HEK293 (cell line): Measurements from ENCODE around the gene KCNQ4.

Experiments used
- CTCF ChIA-PET: fragments of 350-600 bp; formaldehyde crosslinking; extraction: SDS; loops from one replicate; lab custom pipeline; 2021; ENCODE audit warnings: antibody characterized with exemption; lab: Yijun Ruan, JAX
- POLR2A ChIA-PET: fragments of 300-600 bp; formaldehyde crosslinking; extraction: SDS; loops from one replicate; lab custom pipeline; 2020; ENCODE audit warnings: antibody characterized with exemption, inconsistent platforms; lab: Yijun Ruan, JAX
- H3K27ac ChIP-seq: fragments of 200-500 bp; sonication (Bioruptor generic); 2 replicates; pipeline ENCODE4 v1.5.1; 2014; ENCODE audit warnings: low read depth, low read length, control low read depth, inconsistent platforms; ENCODE audit errors: extremely low read depth
- H3K36me3 ChIP-seq, 2 experiments: fragments of 200-500 bp in 1 of 2; sonication (Bioruptor generic) in 1 of 2; 1 replicate in 1 of 2; 2 replicates in 1 of 2; pipeline ENCODE4 v1.5.1; 2014 to 2017; ENCODE audit warnings: inconsistent platforms in 2 of 2, low read length in 2 of 2; ENCODE audit not compliant: control insufficient read depth in 2 of 2, insufficient read depth in 1 of 2
- H3K4me1 ChIP-seq: fragments of 200-500 bp; sonication (Bioruptor generic); 2 replicates; pipeline ENCODE4 v1.5.1; 2014; ENCODE audit warnings: mild to moderate bottlenecking, low read length, inconsistent platforms; ENCODE audit not compliant: control insufficient read depth, insufficient read depth
- H3K4me3 ChIP-seq: 2 replicates; pipeline ENCODE4 v1.5.1; 2011; ENCODE audit warnings: low read depth, mild to moderate bottlenecking, control low read depth, low read length, moderate library complexity
- H3K9me3 ChIP-seq: fragments of 200-500 bp; sonication (Bioruptor generic); 2 replicates; pipeline ENCODE4 v1.5.1; 2014; ENCODE audit warnings: low read depth, low read length, inconsistent platforms; ENCODE audit not compliant: control insufficient read depth, insufficient read depth
- GLI4 ChIP-seq: fragments of 450-650 bp; formaldehyde crosslinking; IDR thresholded peaks from 2 replicates; pipeline ENCODE4 v1.5.1; 2016; ENCODE audit warnings: missing biosample characterization, missing genetic modification characterization
- KLF16 ChIP-seq: fragments of 450-650 bp; formaldehyde crosslinking; IDR thresholded peaks from 2 replicates; pipeline ENCODE4 v1.5.1; 2017; ENCODE audit warnings: missing biosample characterization, missing genetic modification characterization
- KLF9 ChIP-seq: fragments of 450-650 bp; formaldehyde crosslinking; IDR thresholded peaks from 2 replicates; pipeline ENCODE4 v1.5.1; 2016; ENCODE audit warnings: missing biosample characterization, missing genetic modification characterization, low read depth
- MZF1 ChIP-seq: fragments of 450-650 bp; formaldehyde crosslinking; IDR thresholded peaks from 2 replicates; pipeline ENCODE4 v1.5.1; 2017; ENCODE audit warnings: missing biosample characterization, missing genetic modification characterization, borderline replicate concordance
- OVOL3 ChIP-seq: fragments of 450-650 bp; formaldehyde crosslinking; IDR thresholded peaks from 2 replicates; pipeline ENCODE4 v1.5.1; 2016; ENCODE audit warnings: missing biosample characterization, missing genetic modification characterization
- SCRT1 ChIP-seq: fragments of 450-650 bp; formaldehyde crosslinking; IDR thresholded peaks from 2 replicates; pipeline ENCODE4 v1.5.1; 2016; ENCODE audit warnings: missing biosample characterization, missing genetic modification characterization, borderline replicate concordance
- SCRT2 ChIP-seq: fragments of 450-650 bp; formaldehyde crosslinking; IDR thresholded peaks from 2 replicates; pipeline ENCODE4 v1.5.1; 2016; ENCODE audit warnings: missing biosample characterization, missing genetic modification characterization
- SP7 ChIP-seq: fragments of 450-650 bp; formaldehyde crosslinking; IDR thresholded peaks from 2 replicates; pipeline ENCODE4 v1.5.1; 2016; ENCODE audit warnings: missing biosample characterization, missing genetic modification characterization
- ZFP3 ChIP-seq: fragments of 450-650 bp; formaldehyde crosslinking; IDR thresholded peaks from 2 replicates; pipeline ENCODE4 v1.5.1; 2016; ENCODE audit warnings: low read depth, missing biosample characterization, missing genetic modification characterization
- ZFP37 ChIP-seq: fragments of 450-650 bp; formaldehyde crosslinking; IDR thresholded peaks from 2 replicates; pipeline ENCODE4 v1.5.1; 2016; ENCODE audit warnings: missing biosample characterization, missing genetic modification characterization
- ZIC2 ChIP-seq: fragments of 450-650 bp; formaldehyde crosslinking; IDR thresholded peaks from 2 replicates; pipeline ENCODE4 v1.5.1; 2016; ENCODE audit warnings: missing biosample characterization, missing genetic modification characterization
- ZNF155 ChIP-seq: fragments of 450-650 bp; formaldehyde crosslinking; IDR thresholded peaks from 2 replicates; pipeline ENCODE4 v1.5.1; 2016; ENCODE audit warnings: missing biosample characterization, missing genetic modification characterization
- ZNF350 ChIP-seq: fragments of 450-650 bp; formaldehyde crosslinking; IDR thresholded peaks from 2 replicates; pipeline ENCODE4 v1.5.0; 2017; ENCODE audit warnings: missing biosample characterization, mild to moderate bottlenecking, missing genetic modification characterization
- ZNF391 ChIP-seq: fragments of 450-650 bp; formaldehyde crosslinking; IDR thresholded peaks from 2 replicates; pipeline ENCODE4 v1.5.1; 2016; ENCODE audit warnings: low read depth, missing biosample characterization, missing genetic modification characterization, borderline replicate concordance
- ZNF529 ChIP-seq: fragments of 450-650 bp; formaldehyde crosslinking; IDR thresholded peaks from 2 replicates; pipeline ENCODE4 v1.5.1; 2017; ENCODE audit warnings: missing genetic modification characterization, missing biosample characterization; ENCODE audit not compliant: insufficient replicate concordance
- ZNF626 ChIP-seq: fragments of 450-650 bp; sonication (Bioruptor Pico); formaldehyde crosslinking; IDR thresholded peaks from 2 replicates; pipeline ENCODE4 v1.5.1; 2018; ENCODE audit warnings: missing biosample characterization, missing genetic modification characterization, inconsistent platforms
- ZNF747 ChIP-seq: fragments of 450-650 bp; formaldehyde crosslinking; IDR thresholded peaks from 2 replicates; pipeline ENCODE4 v1.5.1; 2016; ENCODE audit warnings: missing biosample characterization, missing genetic modification characterization
- ZNF76 ChIP-seq: fragments of 450-650 bp; formaldehyde crosslinking; IDR thresholded peaks from 2 replicates; pipeline ENCODE4; 2016; ENCODE audit warnings: low read depth, missing biosample characterization, missing genetic modification characterization, borderline replicate concordance
- ZNF776 ChIP-seq: fragments of 450-650 bp; formaldehyde crosslinking; IDR thresholded peaks from 2 replicates; pipeline ENCODE4 v1.5.0; 2017; ENCODE audit warnings: missing biosample characterization, missing genetic modification characterization, borderline replicate concordance
- ZNF792 ChIP-seq: fragments of 450-650 bp; formaldehyde crosslinking; IDR thresholded peaks from 2 replicates; pipeline ENCODE4 v1.5.1; 2016; ENCODE audit warnings: missing biosample characterization, missing genetic modification characterization
- TF ChIP-seq, protein P1 (sequence below): fragments of 450-650 bp; formaldehyde crosslinking; IDR thresholded peaks from 2 replicates; pipeline ENCODE4 v1.5.0; 2017; ENCODE audit warnings: missing biosample characterization, missing genetic modification characterization, borderline replicate concordance
- TF ChIP-seq, protein P2 (sequence below): fragments of 450-650 bp; formaldehyde crosslinking; IDR thresholded peaks from 2 replicates; pipeline ENCODE4 v1.5.1; 2017; ENCODE audit warnings: missing biosample characterization, missing genetic modification characterization
- TF ChIP-seq, protein P3 (sequence below): IDR thresholded peaks from 2 replicates; pipeline ENCODE4 v1.6.1; 2011; ENCODE audit warnings: mild to moderate bottlenecking, low read depth, low read length, borderline replicate concordance
- TF ChIP-seq, protein P4 (sequence below): fragments of 450-650 bp; formaldehyde crosslinking; IDR thresholded peaks from 2 replicates; pipeline ENCODE4 v1.5.1; 2016; ENCODE audit warnings: missing biosample characterization, missing genetic modification characterization

Gene KCNQ4

DNA sequence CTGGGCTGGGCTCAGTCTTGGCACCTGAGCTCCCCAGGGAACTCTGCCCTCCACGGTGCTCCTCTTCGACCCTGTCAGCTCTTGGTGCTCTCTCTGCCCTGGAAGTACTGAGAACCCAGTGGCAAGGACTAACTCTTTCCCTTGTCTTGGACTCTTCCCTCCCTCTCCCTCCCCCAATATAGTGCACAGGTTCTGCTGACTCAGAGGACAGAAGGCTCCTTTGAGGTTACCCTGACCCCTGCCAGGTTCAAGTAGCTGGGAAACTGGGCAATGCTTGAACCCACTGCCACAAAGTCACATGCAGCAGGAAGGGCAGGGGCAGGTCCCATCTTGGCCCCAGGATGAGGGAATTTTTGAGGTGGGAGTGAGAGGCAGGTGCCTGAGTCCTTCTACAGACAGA lies 20.3 kb downstream of the KCNQ4 start:
- POLR2A ChIA-PET, result no interaction called here
- H3K9me3 ChIP-seq, result no peaks in the 10 kb centered on the region

DNA sequence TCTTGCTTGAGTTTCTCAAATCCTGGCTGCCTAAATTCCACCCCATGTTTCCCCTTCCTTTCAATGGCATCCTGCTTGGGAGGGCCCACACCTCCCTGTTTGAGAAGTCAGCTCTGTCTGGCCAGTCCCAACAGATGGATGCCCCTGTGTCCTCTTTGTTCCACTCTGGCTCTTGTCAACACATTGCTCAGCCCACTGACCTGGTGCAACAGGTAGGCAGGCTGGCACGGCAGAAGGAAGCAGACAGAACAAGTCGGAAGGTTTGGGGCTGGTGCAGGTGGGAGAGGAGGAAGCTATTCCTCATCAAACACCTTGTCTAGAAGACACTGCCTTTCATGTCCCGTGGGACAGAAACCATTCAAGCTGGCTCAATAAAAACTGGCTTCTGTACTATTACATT lies 22.7 kb downstream of the KCNQ4 start:
- Histone ChIP-seq H3K36me3 (no peaks in the 10 kb centered on the region), H3K9me3 (no peaks in the 10 kb centered on the region), H3K4me1 (no peaks in the 10 kb centered on the region), H3K4me3 (no peak overlapping the region), H3K27ac (no peak overlapping the region)
- CTCF ChIA-PET, result no interaction called here
- POLR2A ChIA-PET, result no interaction called here
- TF ChIP-seq SCRT2 (peak; percentile 95), SCRT1 (tag by site-specific recombination) (peak; percentile 85)
- TF ChIP-seq, protein P1, sequence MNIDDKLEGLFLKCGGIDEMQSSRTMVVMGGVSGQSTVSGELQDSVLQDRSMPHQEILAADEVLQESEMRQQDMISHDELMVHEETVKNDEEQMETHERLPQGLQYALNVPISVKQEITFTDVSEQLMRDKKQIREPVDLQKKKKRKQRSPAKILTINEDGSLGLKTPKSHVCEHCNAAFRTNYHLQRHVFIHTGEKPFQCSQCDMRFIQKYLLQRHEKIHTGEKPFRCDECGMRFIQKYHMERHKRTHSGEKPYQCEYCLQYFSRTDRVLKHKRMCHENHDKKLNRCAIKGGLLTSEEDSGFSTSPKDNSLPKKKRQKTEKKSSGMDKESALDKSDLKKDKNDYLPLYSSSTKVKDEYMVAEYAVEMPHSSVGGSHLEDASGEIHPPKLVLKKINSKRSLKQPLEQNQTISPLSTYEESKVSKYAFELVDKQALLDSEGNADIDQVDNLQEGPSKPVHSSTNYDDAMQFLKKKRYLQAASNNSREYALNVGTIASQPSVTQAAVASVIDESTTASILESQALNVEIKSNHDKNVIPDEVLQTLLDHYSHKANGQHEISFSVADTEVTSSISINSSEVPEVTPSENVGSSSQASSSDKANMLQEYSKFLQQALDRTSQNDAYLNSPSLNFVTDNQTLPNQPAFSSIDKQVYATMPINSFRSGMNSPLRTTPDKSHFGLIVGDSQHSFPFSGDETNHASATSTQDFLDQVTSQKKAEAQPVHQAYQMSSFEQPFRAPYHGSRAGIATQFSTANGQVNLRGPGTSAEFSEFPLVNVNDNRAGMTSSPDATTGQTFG (tag by site-specific recombination), result no peak

More for the DNA sequence above, 20.3 kb downstream of the KCNQ4 start:
- TF ChIP-seq, protein P2, sequence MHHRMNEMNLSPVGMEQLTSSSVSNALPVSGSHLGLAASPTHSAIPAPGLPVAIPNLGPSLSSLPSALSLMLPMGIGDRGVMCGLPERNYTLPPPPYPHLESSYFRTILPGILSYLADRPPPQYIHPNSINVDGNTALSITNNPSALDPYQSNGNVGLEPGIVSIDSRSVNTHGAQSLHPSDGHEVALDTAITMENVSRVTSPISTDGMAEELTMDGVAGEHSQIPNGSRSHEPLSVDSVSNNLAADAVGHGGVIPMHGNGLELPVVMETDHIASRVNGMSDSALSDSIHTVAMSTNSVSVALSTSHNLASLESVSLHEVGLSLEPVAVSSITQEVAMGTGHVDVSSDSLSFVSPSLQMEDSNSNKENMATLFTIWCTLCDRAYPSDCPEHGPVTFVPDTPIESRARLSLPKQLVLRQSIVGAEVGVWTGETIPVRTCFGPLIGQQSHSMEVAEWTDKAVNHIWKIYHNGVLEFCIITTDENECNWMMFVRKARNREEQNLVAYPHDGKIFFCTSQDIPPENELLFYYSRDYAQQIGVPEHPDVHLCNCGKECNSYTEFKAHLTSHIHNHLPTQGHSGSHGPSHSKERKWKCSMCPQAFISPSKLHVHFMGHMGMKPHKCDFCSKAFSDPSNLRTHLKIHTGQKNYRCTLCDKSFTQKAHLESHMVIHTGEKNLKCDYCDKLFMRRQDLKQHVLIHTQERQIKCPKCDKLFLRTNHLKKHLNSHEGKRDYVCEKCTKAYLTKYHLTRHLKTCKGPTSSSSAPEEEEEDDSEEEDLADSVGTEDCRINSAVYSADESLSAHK, result no peak
- TF ChIP-seq ZNF792 (tag by site-specific recombination) (no peak), GLI4 (tag by site-specific recombination) (no peak), KLF9 (no peak), ZNF350 (no peak), ZFP37 (no peak), ZNF155 (no peak), ZNF76 (tag by site-specific recombination) (no peak), SP7 (tag by site-specific recombination) (no peak), ZNF529 (tag by site-specific recombination) (no peak), ZNF391 (no peak), ZFP3 (tag by site-specific recombination) (no peak), ZNF776 (no peak), KLF16 (no peak)
- Histone ChIP-seq H3K27ac (no peak overlapping the region), H3K36me3 (no peaks in the 10 kb centered on the region), H3K4me1 (no peaks in the 10 kb centered on the region), H3K4me3 (no peak overlapping the region)
- CTCF ChIA-PET, result no interaction called here

DNA sequence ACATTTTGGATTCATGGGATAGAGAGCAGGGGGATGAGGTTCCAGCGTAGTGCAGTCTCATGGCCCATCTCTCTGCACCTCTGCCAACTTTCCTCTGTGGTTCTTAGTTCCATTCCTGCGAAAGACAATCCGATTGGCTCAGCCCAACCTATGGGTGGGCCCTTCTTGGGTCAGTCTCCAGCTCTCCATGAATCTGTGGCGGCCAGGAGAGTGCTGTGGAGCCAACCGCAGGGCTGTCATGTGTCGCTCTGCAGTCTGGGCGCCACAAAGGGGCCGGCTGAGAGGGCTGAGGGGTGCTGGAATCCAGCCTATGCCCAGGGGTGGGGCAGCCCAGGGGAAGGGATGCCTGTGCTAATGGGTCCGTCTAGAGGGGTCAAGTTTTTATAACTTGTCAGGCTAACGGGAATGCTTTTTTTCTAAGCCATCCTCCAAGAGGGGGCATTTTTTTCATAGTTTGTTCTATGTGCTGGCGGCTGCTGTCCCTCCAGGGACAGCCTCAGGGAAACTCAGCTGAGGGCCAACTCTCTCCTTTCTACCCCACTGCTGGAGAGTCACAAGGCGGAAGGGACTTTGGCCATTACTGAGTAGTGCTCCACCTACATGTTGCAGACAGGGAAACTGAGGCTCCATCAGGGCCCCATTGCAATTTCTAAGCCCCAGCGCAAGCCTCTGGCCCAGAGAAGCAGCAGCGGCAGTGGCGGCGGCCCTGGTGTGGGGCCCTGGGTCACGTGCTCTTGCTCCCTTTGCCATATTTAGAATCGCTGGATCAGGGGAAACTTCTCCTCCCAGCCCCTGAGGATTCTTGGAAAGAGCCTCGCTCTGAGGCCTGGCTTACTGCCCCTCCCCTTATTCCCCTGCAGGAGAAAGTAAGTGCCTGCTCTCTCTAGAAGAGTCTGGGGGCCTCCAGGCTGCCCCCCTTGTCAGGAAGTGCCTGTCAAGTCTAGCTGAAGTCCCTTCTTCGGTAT lies 23.4 kb downstream of the KCNQ4 start:
- no peak overlapping the region for H3K4me3 ChIP-seq
- no peaks in the 10 kb centered on the region for H3K9me3 ChIP-seq
- no peaks in the 10 kb centered on the region for H3K36me3 ChIP-seq
- H3K27ac ChIP-seq, result no peak overlapping the region
- no peaks in the 10 kb centered on the region for H3K4me1 ChIP-seq
- CTCF ChIA-PET, result interaction anchor here (0.6 to 0.7 kb wide), 2 partner anchors 175 to 450 kb away, joined by 3 read pairs; no protein-coding TSS in a partner anchor
- POLR2A ChIA-PET, result no interaction called here
- TF ChIP-seq ZIC2 (tag by site-specific recombination) (no peak), OVOL3 (no peak), ZNF626 (tag by site-specific recombination) (no peak), MZF1 (tag by site-specific recombination) (no peak), ZNF747 (no peak)
- TF ChIP-seq, protein P3, sequence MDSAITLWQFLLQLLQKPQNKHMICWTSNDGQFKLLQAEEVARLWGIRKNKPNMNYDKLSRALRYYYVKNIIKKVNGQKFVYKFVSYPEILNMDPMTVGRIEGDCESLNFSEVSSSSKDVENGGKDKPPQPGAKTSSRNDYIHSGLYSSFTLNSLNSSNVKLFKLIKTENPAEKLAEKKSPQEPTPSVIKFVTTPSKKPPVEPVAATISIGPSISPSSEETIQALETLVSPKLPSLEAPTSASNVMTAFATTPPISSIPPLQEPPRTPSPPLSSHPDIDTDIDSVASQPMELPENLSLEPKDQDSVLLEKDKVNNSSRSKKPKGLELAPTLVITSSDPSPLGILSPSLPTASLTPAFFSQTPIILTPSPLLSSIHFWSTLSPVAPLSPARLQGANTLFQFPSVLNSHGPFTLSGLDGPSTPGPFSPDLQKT, result no peak
- TF ChIP-seq, protein P4, sequence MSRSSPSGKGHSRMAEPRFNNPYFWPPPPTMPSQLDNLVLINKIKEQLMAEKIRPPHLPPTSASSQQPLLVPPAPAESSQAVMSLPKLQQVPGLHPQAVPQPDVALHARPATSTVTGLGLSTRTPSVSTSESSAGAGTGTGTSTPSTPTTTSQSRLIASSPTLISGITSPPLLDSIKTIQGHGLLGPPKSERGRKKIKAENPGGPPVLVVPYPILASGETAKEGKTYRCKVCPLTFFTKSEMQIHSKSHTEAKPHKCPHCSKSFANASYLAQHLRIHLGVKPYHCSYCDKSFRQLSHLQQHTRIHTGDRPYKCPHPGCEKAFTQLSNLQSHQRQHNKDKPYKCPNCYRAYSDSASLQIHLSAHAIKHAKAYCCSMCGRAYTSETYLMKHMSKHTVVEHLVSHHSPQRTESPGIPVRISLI (tag by site-specific recombination), result no peak
